Ovary (tissue), 3 donors: ENCODE results near the gene PSD2.

Experiments
- EP300 ChIP-seq: sonication (generic); formaldehyde crosslinking; IDR thresholded peaks from one replicate; pipeline ENCODE4 v1.6.1; 2017; ENCODE audit warnings: antibody characterized with exemption
- POLR2A ChIP-seq: fragments of 450-650 bp; IDR thresholded peaks from one replicate; pipeline ENCODE4 v1.6.1; 2017; ENCODE audit warnings: antibody characterized with exemption, mild to moderate bottlenecking, moderate library complexity
- TF ChIP-seq, protein P1 (sequence below), 3 donors: fragments of 450-650 bp in 2 of 3; fragments of 200-600 bp in 1 of 3; IDR thresholded peaks; one replicate each; pipeline versions ENCODE4 v1.5.1 to v1.8.0; 2016 to 2022; ENCODE audit warnings: antibody characterized with exemption in 3 of 3, mild to moderate bottlenecking in 1 of 3
- donor health status: DM: no; HTN: no; CAD: no.

GRCh38 chr5:139783436-139783965, 12.1 kb upstream of the PSD2 start:
- TF ChIP-seq EP300, result no peak
- no peak for TF ChIP-seq POLR2A
- TF ChIP-seq, protein P1, sequence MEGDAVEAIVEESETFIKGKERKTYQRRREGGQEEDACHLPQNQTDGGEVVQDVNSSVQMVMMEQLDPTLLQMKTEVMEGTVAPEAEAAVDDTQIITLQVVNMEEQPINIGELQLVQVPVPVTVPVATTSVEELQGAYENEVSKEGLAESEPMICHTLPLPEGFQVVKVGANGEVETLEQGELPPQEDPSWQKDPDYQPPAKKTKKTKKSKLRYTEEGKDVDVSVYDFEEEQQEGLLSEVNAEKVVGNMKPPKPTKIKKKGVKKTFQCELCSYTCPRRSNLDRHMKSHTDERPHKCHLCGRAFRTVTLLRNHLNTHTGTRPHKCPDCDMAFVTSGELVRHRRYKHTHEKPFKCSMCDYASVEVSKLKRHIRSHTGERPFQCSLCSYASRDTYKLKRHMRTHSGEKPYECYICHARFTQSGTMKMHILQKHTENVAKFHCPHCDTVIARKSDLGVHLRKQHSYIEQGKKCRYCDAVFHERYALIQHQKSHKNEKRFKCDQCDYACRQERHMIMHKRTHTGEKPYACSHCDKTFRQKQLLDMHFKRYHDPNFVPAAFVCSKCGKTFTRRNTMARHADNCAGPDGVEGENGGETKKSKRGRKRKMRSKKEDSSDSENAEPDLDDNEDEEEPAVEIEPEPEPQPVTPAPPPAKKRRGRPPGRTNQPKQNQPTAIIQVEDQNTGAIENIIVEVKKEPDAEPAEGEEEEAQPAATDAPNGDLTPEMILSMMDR (IDR thresholded peaks at IDR 0.05), result no peak
